ENCODE measurements around the gene TGM1.
"Not testable (repeated sequence)": the region's sequence is repeated elsewhere in the genome, so short reads cannot be mapped to it uniquely, and the experiment has no call there.

DNA sequence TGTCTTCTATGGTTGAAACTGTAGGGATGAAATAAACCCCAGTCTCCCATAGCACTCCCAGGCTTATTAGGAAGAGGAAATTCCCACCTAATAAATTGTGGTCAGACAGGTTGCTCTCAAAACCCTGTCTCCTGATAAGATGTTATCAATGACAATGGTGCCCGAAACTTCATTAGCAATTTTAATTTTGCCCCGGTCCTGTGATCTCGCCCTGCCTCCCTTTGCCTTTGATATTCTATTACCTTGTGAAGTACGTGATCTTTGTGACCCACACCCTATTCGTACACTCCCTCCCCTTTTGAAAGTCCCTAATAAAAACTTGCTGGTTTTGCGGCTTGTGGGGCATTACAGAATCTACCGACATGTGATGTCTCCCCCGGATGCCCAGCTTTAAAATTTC, 60.4 kb downstream of the TGM1 start:
- TF ChIP-seq, protein P1, sequence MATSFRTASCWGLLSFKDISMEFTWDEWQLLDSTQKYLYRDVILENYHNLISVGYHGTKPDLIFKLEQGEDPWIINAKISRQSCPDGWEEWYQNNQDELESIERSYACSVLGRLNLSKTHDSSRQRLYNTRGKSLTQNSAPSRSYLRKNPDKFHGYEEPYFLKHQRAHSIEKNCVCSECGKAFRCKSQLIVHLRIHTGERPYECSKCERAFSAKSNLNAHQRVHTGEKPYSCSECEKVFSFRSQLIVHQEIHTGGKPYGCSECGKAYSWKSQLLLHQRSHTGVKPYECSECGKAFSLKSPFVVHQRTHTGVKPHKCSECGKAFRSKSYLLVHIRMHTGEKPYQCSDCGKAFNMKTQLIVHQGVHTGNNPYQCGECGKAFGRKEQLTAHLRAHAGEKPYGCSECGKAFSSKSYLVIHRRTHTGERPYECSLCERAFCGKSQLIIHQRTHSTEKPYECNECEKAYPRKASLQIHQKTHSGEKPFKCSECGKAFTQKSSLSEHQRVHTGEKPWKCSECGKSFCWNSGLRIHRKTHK (tag by site-specific recombination; IDR thresholded peaks at IDR 0.05) = not testable (repeated sequence)
- not testable (repeated sequence) for TF ChIP-seq ZNF76 (tag by site-specific recombination; IDR thresholded peaks at IDR 0.05; ENCODE audit: borderline replicate concordance, low read depth)

Data from HEK293 (cell line).